ENCODE measurements around the gene NCAM1. TPM values are rescaled to one million over a fixed set of nuclear protein-coding genes. Genes with fewer than 3 reads are reported as not detected.

Gene NCAM1
- total and polyA plus RNA-seq, 2 of the 13 experiments (the other 11 are each of a cell fraction or from before 2014, with no cell fraction given) = 0.05 TPM; not detected in 1

GRCh38 chr11:113277907-113278306 lies 316.7 kb downstream of the NCAM1 start:
- no TSS peak for BruUV-seq (replicated peaks)
- intact Hi-C loops (cut with micrococcal nuclease; ENCODE audit: unreplicated experiment) = no loop called here
- Histone ChIP-seq H3K27me3 (ENCODE audit: control insufficient read depth in 1 of 2, insufficient read depth in 2 of 2, low read length in 2 of 2) (peaks cover 0 to 3% of the 10 kb centered on the region in 2 experiments; a peak in 1 of 5 replicates), H3K79me2 (ENCODE audit: insufficient read depth, low read length) (no peaks in the 10 kb centered on the region), H3K9ac (ENCODE audit: insufficient read depth, low read depth, low read length) (no peak overlapping the region), H3K4me1 (ENCODE audit: insufficient read depth, low read length) (no peaks in the 10 kb centered on the region), H3K4me2 (ENCODE audit: low read depth, low read length) (no peak overlapping the region), H3K36me3 (replicated peaks in 1 of 2; ENCODE audit: control insufficient read depth in 1 of 2, insufficient read depth in 2 of 2, low read length in 2 of 2) (no peaks in the 10 kb centered on the region), H3K27ac (ENCODE audit: extremely low read length, insufficient read depth, low read length) (no peak overlapping the region), H4K20me1 (ENCODE audit: insufficient read depth, low read length) (no peaks in the 10 kb centered on the region), H3K9me3 (ENCODE audit: low read length) (no peaks in the 10 kb centered on the region), H2AFZ (ENCODE audit: low read length) (no peak overlapping the region), H3K4me3 (replicated peaks in 1 of 3; ENCODE audit: insufficient read depth in 1 of 3, low read depth in 2 of 3, low read length in 3 of 3) (no peak overlapping the region)
- no peak for DNase-seq (ENCODE audit: low spot score)
- in situ Hi-C loops (cut with HindIII; ENCODE audit: extremely low pct_ligation_motif_present, low pct_unique_long_range_greater_than_20kb) = loop anchor here (25.0 kb wide), 1 partner anchor 441 kb away; no protein-coding TSS in a partner anchor
- WGBS (ENCODE audit: low lambda C conversion rate) = 32% methylated on average over 4 of the region's 5 CpGs
- FAIRE-seq = no peak
- ChIA-PET CTCF (ENCODE audit: low intra/inter-chr PET ratio, low total read pairs) (no interaction called here), POLR2A (no interaction called here)
- ATAC-seq = no peak
- TF ChIP-seq, protein P1, sequence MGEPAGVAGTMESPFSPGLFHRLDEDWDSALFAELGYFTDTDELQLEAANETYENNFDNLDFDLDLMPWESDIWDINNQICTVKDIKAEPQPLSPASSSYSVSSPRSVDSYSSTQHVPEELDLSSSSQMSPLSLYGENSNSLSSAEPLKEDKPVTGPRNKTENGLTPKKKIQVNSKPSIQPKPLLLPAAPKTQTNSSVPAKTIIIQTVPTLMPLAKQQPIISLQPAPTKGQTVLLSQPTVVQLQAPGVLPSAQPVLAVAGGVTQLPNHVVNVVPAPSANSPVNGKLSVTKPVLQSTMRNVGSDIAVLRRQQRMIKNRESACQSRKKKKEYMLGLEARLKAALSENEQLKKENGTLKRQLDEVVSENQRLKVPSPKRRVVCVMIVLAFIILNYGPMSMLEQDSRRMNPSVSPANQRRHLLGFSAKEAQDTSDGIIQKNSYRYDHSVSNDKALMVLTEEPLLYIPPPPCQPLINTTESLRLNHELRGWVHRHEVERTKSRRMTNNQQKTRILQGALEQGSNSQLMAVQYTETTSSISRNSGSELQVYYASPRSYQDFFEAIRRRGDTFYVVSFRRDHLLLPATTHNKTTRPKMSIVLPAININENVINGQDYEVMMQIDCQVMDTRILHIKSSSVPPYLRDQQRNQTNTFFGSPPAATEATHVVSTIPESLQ (CRISPR knock-in tag; conservative IDR thresholded peaks at IDR 0.05) = no peak
- TF ChIP-seq, protein P2, sequence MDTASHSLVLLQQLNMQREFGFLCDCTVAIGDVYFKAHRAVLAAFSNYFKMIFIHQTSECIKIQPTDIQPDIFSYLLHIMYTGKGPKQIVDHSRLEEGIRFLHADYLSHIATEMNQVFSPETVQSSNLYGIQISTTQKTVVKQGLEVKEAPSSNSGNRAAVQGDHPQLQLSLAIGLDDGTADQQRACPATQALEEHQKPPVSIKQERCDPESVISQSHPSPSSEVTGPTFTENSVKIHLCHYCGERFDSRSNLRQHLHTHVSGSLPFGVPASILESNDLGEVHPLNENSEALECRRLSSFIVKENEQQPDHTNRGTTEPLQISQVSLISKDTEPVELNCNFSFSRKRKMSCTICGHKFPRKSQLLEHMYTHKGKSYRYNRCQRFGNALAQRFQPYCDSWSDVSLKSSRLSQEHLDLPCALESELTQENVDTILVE (CRISPR knock-in tag; IDR thresholded peaks at IDR 0.05) = no peak
- TF ChIP-seq RELA (CRISPR knock-in tag; IDR thresholded peaks at IDR 0.05) (no peak), ZNF678 (CRISPR knock-in tag; IDR thresholded peaks at IDR 0.05) (no peak), YY1 (IDR thresholded peaks at IDR 0.05; ENCODE audit: insufficient read depth, insufficient replicate concordance, low read depth, low read length) (no peak), KAT7 (CRISPR knock-in tag; IDR thresholded peaks at IDR 0.05; ENCODE audit: borderline replicate concordance) (no peak), FIP1L1 (IDR thresholded peaks at IDR 0.05; ENCODE audit: borderline replicate concordance, insufficient read depth, low read depth, low read length) (no peak), RBAK (CRISPR knock-in tag; IDR thresholded peaks at IDR 0.05) (no peak), ZMAT3 (CRISPR knock-in tag; conservative IDR thresholded peaks at IDR 0.05) (no peak), CBFB (CRISPR knock-in tag; IDR thresholded peaks at IDR 0.05) (no peak), ZNF549 (CRISPR knock-in tag; IDR thresholded peaks at IDR 0.05) (no peak), ZNF407 (CRISPR knock-in tag; IDR thresholded peaks at IDR 0.05; ENCODE audit: not compliant biosample characterization) (no peak), SAP130 (CRISPR knock-in tag; IDR thresholded peaks at IDR 0.05; ENCODE audit: low read depth) (no peak)
- TF ChIP-seq, protein P3, sequence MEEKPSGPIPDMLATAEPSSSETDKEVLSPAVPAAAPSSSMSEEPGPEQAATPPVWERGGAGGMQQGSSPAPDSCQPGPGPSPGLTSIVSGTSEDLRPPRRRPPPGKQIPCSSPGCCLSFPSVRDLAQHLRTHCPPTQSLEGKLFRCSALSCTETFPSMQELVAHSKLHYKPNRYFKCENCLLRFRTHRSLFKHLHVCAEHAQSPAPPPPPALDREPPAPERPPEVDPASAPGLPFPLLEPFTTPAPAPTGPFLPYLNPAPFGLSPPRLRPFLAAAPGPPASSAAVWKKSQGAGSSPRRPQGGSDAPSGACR (CRISPR knock-in tag; IDR thresholded peaks at IDR 0.05) = no peak
